ENCODE data around the gene FCRLA. TPM values are rescaled to one million over a fixed set of nuclear protein-coding genes. Genes with fewer than 3 reads are reported as not detected.

FCRLA gene
- total RNA-seq, 1 experiment from 2014 or later = 0.25 TPM

DNA sequence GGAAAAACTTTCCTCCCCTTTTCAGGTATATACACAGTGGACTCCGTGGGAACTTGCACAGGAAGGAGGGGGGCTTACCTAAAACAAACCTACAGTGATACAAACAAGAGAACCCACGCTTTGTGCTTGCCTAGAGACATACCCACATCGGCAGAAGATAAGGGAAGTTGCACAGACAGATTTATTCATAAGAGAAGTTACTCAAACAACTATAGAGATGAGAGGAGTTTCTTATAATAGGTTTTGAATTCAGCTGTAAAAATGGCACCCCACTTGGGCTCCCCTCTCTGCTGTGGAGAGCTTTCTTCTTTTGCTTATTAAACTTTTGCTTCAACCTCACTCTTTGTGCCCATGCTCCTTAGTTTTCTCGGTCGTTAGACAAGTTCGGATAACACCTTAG, 40.8 kb downstream of the FCRLA start:
- H3K4me1 ChIP-seq (ENCODE audit: control insufficient read depth in 1 of 2, insufficient read depth in 2 of 2, low read length in 2 of 2) = peaks cover 10 to 22% of the 10 kb centered on the region in 2 experiments; a peak in 3 of 4 replicates
- ChIA-PET CTCF (interaction anchor here (1.3 kb wide), 1 partner anchor 289 kb away, joined by 6 read pairs; no protein-coding TSS in a partner anchor), POLR2A (interaction anchor here (0.6 kb wide), 1 partner anchor 321 kb away, joined by 4 read pairs; no protein-coding TSS in a partner anchor), RAD21 (ENCODE audit: low non-redundant PET in 1 of 2, low total read pairs in 2 of 2, uncharacterized antibody in 2 of 2, unreplicated experiment in 2 of 2) (no interaction called here)
- no peak overlapping the region for H3K4me2 ChIP-seq (ENCODE audit: low read length)
- no peak for TF ChIP-seq SIN3A (IDR thresholded peaks at IDR 0.05; ENCODE audit: low read depth)
- TF ChIP-seq EZH2 (IDR thresholded peaks at IDR 0.05) = no peak
- no peak for DNase-seq (ENCODE audit: low read depth, low spot score)
- H3K27me3 ChIP-seq (ENCODE audit: insufficient read depth, low read length) = no peaks in the 10 kb centered on the region
- no peaks in the 10 kb centered on the region for H3K9me3 ChIP-seq (ENCODE audit: control insufficient read depth in 1 of 2, insufficient read depth in 1 of 2, low read depth in 1 of 2, low read length in 2 of 2)
- ATAC-seq = no peak
- H3K79me2 ChIP-seq (ENCODE audit: insufficient read depth, low read length) = peaks cover 30% of the 10 kb centered on the region
- H3K9ac ChIP-seq (ENCODE audit: low read length) = no peak overlapping the region
- BruUV-seq (replicated peaks) = no TSS peak
- H2AFZ ChIP-seq (ENCODE audit: low read depth, low read length, poor library complexity, severe bottlenecking) = no peak overlapping the region
- H3K9me2 ChIP-seq (ENCODE audit: insufficient read depth) = no peaks in the 10 kb centered on the region
- H3K27ac ChIP-seq (ENCODE audit: low read depth, low read length) = no peak overlapping the region
- intact Hi-C loops (cut with micrococcal nuclease) = no loop called here
- no peak overlapping the region for H3K4me3 ChIP-seq (replicated peaks in 1 of 2; ENCODE audit: low read depth in 1 of 2, low read length in 2 of 2)
- H3K36me3 ChIP-seq (ENCODE audit: control insufficient read depth in 1 of 2, insufficient read depth in 2 of 2, low read length in 2 of 2) = peaks cover 8 to 12% of the 10 kb centered on the region in 2 experiments
- H4K20me1 ChIP-seq (ENCODE audit: insufficient read depth) = no peaks in the 10 kb centered on the region

DNA sequence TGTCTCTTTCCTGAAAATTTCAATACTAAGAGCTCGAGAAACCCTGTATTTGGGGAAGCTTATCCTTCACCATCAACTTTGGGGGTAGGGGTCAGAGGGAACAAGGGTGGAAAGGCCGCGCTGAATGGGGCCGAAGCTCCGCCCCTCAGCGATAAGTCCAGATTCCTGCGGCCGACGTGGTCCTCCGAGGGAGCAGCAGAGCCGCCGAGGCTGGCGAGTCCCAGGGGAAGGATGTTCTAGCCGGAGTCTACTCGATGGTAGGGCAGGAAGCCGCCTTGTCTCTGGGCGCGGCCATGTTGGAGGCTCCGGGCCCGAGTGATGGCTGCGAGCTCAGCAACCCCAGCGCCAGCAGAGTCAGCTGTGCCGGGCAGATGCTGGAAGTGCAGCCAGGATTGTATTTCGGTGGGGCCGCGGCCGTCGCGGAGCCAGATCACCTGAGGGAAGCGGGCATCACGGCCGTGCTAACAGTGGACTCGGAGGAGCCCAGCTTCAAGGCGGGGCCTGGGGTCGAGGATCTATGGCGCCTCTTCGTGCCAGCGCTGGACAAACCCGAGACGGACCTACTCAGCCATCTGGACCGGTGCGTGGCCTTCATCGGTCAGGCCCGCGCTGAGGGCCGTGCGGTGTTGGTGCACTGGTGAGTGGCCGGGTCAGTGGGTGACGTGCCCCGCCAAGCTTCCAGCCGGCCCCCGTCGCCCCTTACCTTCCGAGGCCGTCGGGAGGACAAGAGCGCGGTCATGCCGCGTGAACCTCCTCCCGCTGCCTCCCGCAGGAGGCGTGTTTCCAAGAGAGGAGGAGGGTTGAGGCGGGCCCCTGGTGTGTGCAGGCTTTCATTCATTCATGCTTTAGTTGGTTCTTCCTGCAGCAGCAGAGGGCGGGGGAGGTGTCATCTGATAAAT, 42.7 kb downstream of the FCRLA start, which contains the start of gene DUSP12:
DUSP12 (plus strand) TSS at position 278 of the 899 bp plus-strand sequence; CDS start at position 294, 16 bp downstream.
- Histone ChIP-seq H3K27ac (ENCODE audit: low read depth, low read length) (peak within 1 kb of the TSS; percentile 78), H3K4me1 (ENCODE audit: control insufficient read depth in 1 of 2, insufficient read depth in 2 of 2, low read length in 2 of 2) (peaks cover 8 to 16% of the 10 kb centered on the region in 2 experiments; a peak in 3 of 4 replicates), H3K9ac (ENCODE audit: low read length) (peak within 1 kb of the TSS; percentile 94), H2AFZ (ENCODE audit: low read depth, low read length, poor library complexity, severe bottlenecking) (peak within 1 kb of the TSS; percentile 84), H3K79me2 (ENCODE audit: insufficient read depth, low read length) (peaks cover 49% of the 10 kb centered on the region), H3K4me2 (ENCODE audit: low read length) (peak within 1 kb of the TSS; percentile 87), H3K36me3 (ENCODE audit: control insufficient read depth in 1 of 2, insufficient read depth in 2 of 2, low read length in 2 of 2) (peaks cover 22 to 30% of the 10 kb centered on the region in 2 experiments), H3K27me3 (ENCODE audit: insufficient read depth, low read length) (no peaks in the 10 kb centered on the region), H3K4me3 (replicated peaks in 1 of 2; ENCODE audit: low read depth in 1 of 2, low read length in 2 of 2) (peak within 1 kb of the TSS; percentile 90 to 92), H3K9me2 (ENCODE audit: insufficient read depth) (no peaks in the 10 kb centered on the region), H4K20me1 (ENCODE audit: insufficient read depth) (no peaks in the 10 kb centered on the region), H3K9me3 (ENCODE audit: control insufficient read depth in 1 of 2, insufficient read depth in 1 of 2, low read depth in 1 of 2, low read length in 2 of 2) (no peaks in the 10 kb centered on the region)
- peak; percentile 93 for ATAC-seq
- POLR2A ChIA-PET = interaction anchor here (0.6 to 1.3 kb wide), 10 partner anchors 9 to 23 kb away, joined by 3 to 8 read pairs (median 4); no protein-coding TSS in a partner anchor
- BruUV-seq (replicated peaks) = TSS peak; percentile 45
- CTCF ChIA-PET = interaction anchor here (1.2 to 1.8 kb wide), 4 partner anchors 8 to 287 kb away, joined by 5 to 16 read pairs (median 10); no protein-coding TSS in a partner anchor
- RAD21 ChIA-PET (ENCODE audit: low non-redundant PET in 1 of 2, low total read pairs in 2 of 2, uncharacterized antibody in 2 of 2, unreplicated experiment in 2 of 2) = no interaction called here
- DNase-seq (ENCODE audit: low read depth, low spot score) = peak; percentile 90
- intact Hi-C loops (cut with micrococcal nuclease) = no loop called here
- TF ChIP-seq TCF7L2 (IDR thresholded peaks at IDR 0.05; ENCODE audit: borderline replicate concordance, extremely low read depth, insufficient read depth, insufficient read length) = peak; percentile 28
- TF ChIP-seq, protein P1, sequence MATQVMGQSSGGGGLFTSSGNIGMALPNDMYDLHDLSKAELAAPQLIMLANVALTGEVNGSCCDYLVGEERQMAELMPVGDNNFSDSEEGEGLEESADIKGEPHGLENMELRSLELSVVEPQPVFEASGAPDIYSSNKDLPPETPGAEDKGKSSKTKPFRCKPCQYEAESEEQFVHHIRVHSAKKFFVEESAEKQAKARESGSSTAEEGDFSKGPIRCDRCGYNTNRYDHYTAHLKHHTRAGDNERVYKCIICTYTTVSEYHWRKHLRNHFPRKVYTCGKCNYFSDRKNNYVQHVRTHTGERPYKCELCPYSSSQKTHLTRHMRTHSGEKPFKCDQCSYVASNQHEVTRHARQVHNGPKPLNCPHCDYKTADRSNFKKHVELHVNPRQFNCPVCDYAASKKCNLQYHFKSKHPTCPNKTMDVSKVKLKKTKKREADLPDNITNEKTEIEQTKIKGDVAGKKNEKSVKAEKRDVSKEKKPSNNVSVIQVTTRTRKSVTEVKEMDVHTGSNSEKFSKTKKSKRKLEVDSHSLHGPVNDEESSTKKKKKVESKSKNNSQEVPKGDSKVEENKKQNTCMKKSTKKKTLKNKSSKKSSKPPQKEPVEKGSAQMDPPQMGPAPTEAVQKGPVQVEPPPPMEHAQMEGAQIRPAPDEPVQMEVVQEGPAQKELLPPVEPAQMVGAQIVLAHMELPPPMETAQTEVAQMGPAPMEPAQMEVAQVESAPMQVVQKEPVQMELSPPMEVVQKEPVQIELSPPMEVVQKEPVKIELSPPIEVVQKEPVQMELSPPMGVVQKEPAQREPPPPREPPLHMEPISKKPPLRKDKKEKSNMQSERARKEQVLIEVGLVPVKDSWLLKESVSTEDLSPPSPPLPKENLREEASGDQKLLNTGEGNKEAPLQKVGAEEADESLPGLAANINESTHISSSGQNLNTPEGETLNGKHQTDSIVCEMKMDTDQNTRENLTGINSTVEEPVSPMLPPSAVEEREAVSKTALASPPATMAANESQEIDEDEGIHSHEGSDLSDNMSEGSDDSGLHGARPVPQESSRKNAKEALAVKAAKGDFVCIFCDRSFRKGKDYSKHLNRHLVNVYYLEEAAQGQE (IDR thresholded peaks at IDR 0.05; ENCODE audit: low read depth) = no peak
- no peak for TF ChIP-seq JUND (IDR thresholded peaks at IDR 0.05)
- peak; percentile 59; the same call in 1 of the 2 replicates for TF ChIP-seq EGR1 (IDR thresholded peaks at IDR 0.05; ENCODE audit: low read depth)
- TF ChIP-seq, protein P2, sequence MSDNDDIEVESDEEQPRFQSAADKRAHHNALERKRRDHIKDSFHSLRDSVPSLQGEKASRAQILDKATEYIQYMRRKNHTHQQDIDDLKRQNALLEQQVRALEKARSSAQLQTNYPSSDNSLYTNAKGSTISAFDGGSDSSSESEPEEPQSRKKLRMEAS (IDR thresholded peaks at IDR 0.05) = peak; percentile 76
- TF ChIP-seq SP1 (IDR thresholded peaks at IDR 0.05; ENCODE audit: low read depth) = peak; percentile 31
- TF ChIP-seq RAD21 (IDR thresholded peaks at IDR 0.05; ENCODE audit: low read depth) = no peak
- TF ChIP-seq POLR2A (IDR thresholded peaks at IDR 0.05; ENCODE audit: borderline replicate concordance, extremely low read depth, insufficient read depth, insufficient read length) = peak; percentile 80
- TF ChIP-seq ELF1 (IDR thresholded peaks at IDR 0.05; ENCODE audit: borderline replicate concordance, low read depth) = no peak; the same call in 1 of the 2 replicates
- no peak for TF ChIP-seq EZH2 (IDR thresholded peaks at IDR 0.05)
- TF ChIP-seq, protein P3, sequence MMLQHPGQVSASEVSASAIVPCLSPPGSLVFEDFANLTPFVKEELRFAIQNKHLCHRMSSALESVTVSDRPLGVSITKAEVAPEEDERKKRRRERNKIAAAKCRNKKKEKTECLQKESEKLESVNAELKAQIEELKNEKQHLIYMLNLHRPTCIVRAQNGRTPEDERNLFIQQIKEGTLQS (IDR thresholded peaks at IDR 0.05) = no peak
- no peak for TF ChIP-seq ZNF274 (IDR thresholded peaks at IDR 0.05; ENCODE audit: low read depth, low read length)
- peak; percentile 98 for TF ChIP-seq YY1 (IDR thresholded peaks at IDR 0.05; ENCODE audit: extremely low read depth, insufficient replicate concordance, low read depth, low read length)
- TF ChIP-seq CBX3 (IDR thresholded peaks at IDR 0.05; ENCODE audit: low read depth) = 0 out of 2 replicates have a peak, but pooled peaks have one; percentile 55
- TF ChIP-seq CEBPB (IDR thresholded peaks at IDR 0.05; ENCODE audit: low read depth) = no peak
